B cell (primary cell): ENCODE data around the gene KCNK18. TPM values are rescaled to one million over a fixed set of nuclear protein-coding genes. Genes with fewer than 3 reads are reported as not detected.

Source experiments
- ATAC-seq: fragments of 200-7000 bp; cut with Tn5 transposase; one replicate; pipeline ENCODE4 v1.10.0; 2021; ENCODE audit warnings: low read depth, mild to moderate bottlenecking, moderate number of reproducible peaks, moderate library complexity
- CTCF ChIA-PET: fragments of 350-600 bp; sonication (Branson Sonifier 250); formaldehyde crosslinking; loops from one replicate; lab custom pipeline; 2021; ENCODE audit warnings: antibody characterized with exemption, inconsistent platforms; lab: Charles Lee
- POLR2A ChIA-PET: fragments of 350-600 bp; sonication (Branson Sonifier 250); formaldehyde crosslinking; loops from one replicate; lab custom pipeline; 2021; ENCODE audit warnings: antibody characterized with exemption; lab: Charles Lee
- DNase-seq: peaks from one replicate; pipeline ENCODE4 v3.0.0; 2013
- H2AFZ ChIP-seq: 2 replicates; pipeline ENCODE4 v1.6.1; 2012; ENCODE audit warnings: mild to moderate bottlenecking, low read depth, low read length; ENCODE audit not compliant: insufficient read depth, poor library complexity, severe bottlenecking
- H3K27ac ChIP-seq, 2 donors: 1 replicate in 1 of 2; 2 replicates in 1 of 2; pipeline ENCODE4 v1.5.1; 2012 to 2013; ENCODE audit warnings: low read length in 2 of 2, mild to moderate bottlenecking in 2 of 2, moderate library complexity in 1 of 2
- H3K27me3 ChIP-seq, 4 experiments: fragments of 200-600 bp in 1 of 4; sonication (generic) in 1 of 4; replicated peaks in 1 of 4; 1 replicate in 2 of 4; 2 replicates in 2 of 4; pipeline versions ENCODE4 v1.6.1 to v1.7.0; 2013 to 2016; ENCODE audit warnings: low read length in 3 of 4, mild to moderate bottlenecking in 2 of 4, mixed read lengths in 1 of 4, moderate library complexity in 1 of 4; ENCODE audit not compliant: insufficient read depth in 4 of 4, control insufficient read depth in 3 of 4; ENCODE audit errors: control extremely low read depth in 1 of 4
- H3K36me3 ChIP-seq, 2 experiments: replicated peaks in 1 of 2; 1 replicate in 1 of 2; 2 replicates in 1 of 2; pipeline versions ENCODE4 v1.6.1 to v1.7.1; 2013; ENCODE audit warnings: low read length in 1 of 2; ENCODE audit not compliant: insufficient read depth in 2 of 2, control insufficient read depth in 1 of 2; ENCODE audit errors: control extremely low read depth in 1 of 2, extremely low read depth in 1 of 2
- H3K4me1 ChIP-seq, 2 donors: fragments of 200-600 bp in 1 of 2; sonication (generic) in 1 of 2; 1 replicate in 1 of 2; 2 replicates in 1 of 2; pipeline versions ENCODE4 v1.5.1 to v1.6.1; 2013 to 2017; ENCODE audit warnings: low read length in 2 of 2; ENCODE audit not compliant: control insufficient read depth in 2 of 2, insufficient read depth in 2 of 2
- H3K4me2 ChIP-seq: replicated peaks from 2 replicates; pipeline ENCODE3; 2012; ENCODE audit warnings: mild to moderate bottlenecking, low read depth, low read length; ENCODE audit not compliant: poor library complexity, severe bottlenecking
- H3K4me3 ChIP-seq, 5 experiments: fragments of 200-600 bp in 1 of 5; sonication (generic) in 1 of 5; 1 replicate in 3 of 5; 2 replicates in 2 of 5; pipeline versions ENCODE4 v1.5.1 to v1.7.0; 2011 to 2016; ENCODE audit warnings: low read length in 4 of 5, mild to moderate bottlenecking in 4 of 5, low read depth in 2 of 5, control low read depth in 1 of 5, moderate library complexity in 1 of 5; ENCODE audit not compliant: insufficient read depth in 1 of 5; ENCODE audit errors: control extremely low read depth in 1 of 5, extremely low read depth in 1 of 5
- H3K79me2 ChIP-seq: fragments of 200-600 bp; sonication (generic); one replicate; pipeline ENCODE4 v1.6.0; 2016; ENCODE audit warnings: low read length; ENCODE audit not compliant: control insufficient read depth, insufficient read depth
- H3K9ac ChIP-seq: fragments of 200-600 bp; sonication (generic); 2 replicates; pipeline ENCODE4 v1.6.1; 2017; ENCODE audit warnings: mild to moderate bottlenecking, low read length, moderate library complexity
- H3K9me3 ChIP-seq, 3 donors: one replicate each; pipeline versions ENCODE4 v1.6.1 to v1.7.1; 2013; ENCODE audit warnings: low read length in 2 of 3; ENCODE audit not compliant: control insufficient read depth in 2 of 3, insufficient read depth in 1 of 3; ENCODE audit errors: control extremely low read depth in 1 of 3
- H4K20me1 ChIP-seq: 2 replicates; pipeline ENCODE4 v1.6.0; 2012; ENCODE audit warnings: mild to moderate bottlenecking, low read length; ENCODE audit not compliant: insufficient read depth, control insufficient read depth, poor library complexity, severe bottlenecking
- H3K27ac Mint-ChIP-seq: one replicate; pipeline ENCODE4 v1.8.0; 2021; ENCODE audit warnings: mixed read lengths
- H3K27me3 Mint-ChIP-seq: one replicate; pipeline ENCODE4 v1.8.0; 2021; ENCODE audit warnings: mixed read lengths
- H3K4me1 Mint-ChIP-seq: one replicate; pipeline ENCODE4 v1.8.0; 2021; ENCODE audit warnings: mixed read lengths
- H3K4me3 Mint-ChIP-seq: one replicate; pipeline ENCODE4 v1.8.0; 2021; ENCODE audit warnings: mixed read lengths
- H3K9me3 Mint-ChIP-seq: one replicate; pipeline ENCODE4 v1.8.0; 2022; ENCODE audit warnings: mixed read lengths; ENCODE audit not compliant: insufficient read depth
- EZH2 ChIP-seq: IDR thresholded peaks from 2 replicates; pipeline ENCODE4 v1.6.1; 2012; ENCODE audit warnings: borderline replicate concordance, low read depth, mild to moderate bottlenecking, moderate library complexity, low read length; ENCODE audit not compliant: insufficient read depth, poor library complexity, severe bottlenecking
- WGBS: methylation state at CpG from one replicate; pipeline ENCODE4 v1.1.5; 2013; ENCODE audit warnings: missing lambda C conversion rate; ENCODE audit not compliant: insufficient coverage; 5-methylcytosine and 5-hydroxymethylcytosine counted together
- intact Hi-C: fragments of 100-400 bp; cut with micrococcal nuclease; formaldehyde crosslinking; loops from one replicate; pipeline ENCODE4 v1.10.0; 2022
- polyA plus RNA-seq: library from polyadenylated mRNA; depleted of rRNA; stranded (reverse); fragments of >200 nt; gene quantifications from 2 replicates; pipeline ENCODE4 v1.2.3, GENCODE V29; 2012
- total RNA-seq, 2 donors: library from RNA; stranded (reverse); fragments of 120-200 nt in 1 of 2; gene quantifications; 1 replicate in 1 of 2; 2 replicates in 1 of 2; pipeline versions ENCODE4 v1.2.3 to v1.2.4, GENCODE V29; 2013 to 2022
- TF ChIP-seq, protein P1 (sequence below): fragments of 200-600 bp; IDR thresholded peaks from one replicate; pipeline ENCODE4 v1.8.0; 2022; ENCODE audit warnings: antibody characterized with exemption, mild to moderate bottlenecking

The KCNK18 gene
- total and polyA plus RNA-seq, 2 donors (not counting 1 experiment from before 2014, with no cell fraction given) = not detected

DNA sequence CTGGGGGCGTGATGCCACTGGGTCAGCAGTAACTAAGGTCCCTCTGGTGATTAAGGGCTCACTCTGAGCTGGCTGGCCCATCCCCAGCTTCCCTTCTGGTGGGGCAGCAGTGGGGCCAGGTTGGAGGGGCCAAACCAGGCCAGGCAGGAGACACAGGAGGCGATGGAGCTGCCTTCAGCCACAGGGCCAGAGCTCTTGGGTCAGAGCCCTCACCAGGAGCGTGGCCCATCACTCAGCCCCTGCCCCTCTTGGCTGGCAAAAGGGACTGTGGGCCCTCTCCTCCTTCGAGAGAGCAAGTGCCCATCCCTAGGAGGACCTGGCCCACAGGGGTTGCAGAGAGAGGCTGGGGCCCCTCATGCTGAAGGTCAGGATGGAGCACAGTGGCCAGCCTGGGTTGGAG is 4.5 kb downstream of the KCNK18 start:
- Histone ChIP-seq H3K4me3 (no peak overlapping the region), H3K4me1 (no peaks in the 10 kb centered on the region), H2AFZ (no peak overlapping the region), H3K27me3 (no peaks in the 10 kb centered on the region), H3K4me2 (no peak overlapping the region), H3K27ac (no peak overlapping the region), H3K9ac (no peak overlapping the region), H4K20me1 (no peaks in the 10 kb centered on the region), H3K9me3 (peaks cover 0 to 8% (median 0%) of the 10 kb centered on the region in 3 donors), H3K79me2 (no peaks in the 10 kb centered on the region), H3K36me3 (no peaks in the 10 kb centered on the region)
- intact Hi-C loops = no loop called here
- Mint-ChIP-seq H3K27ac (no peak overlapping the region), H3K4me3 (no peak overlapping the region), H3K27me3 (peaks cover 10% of the 10 kb centered on the region), H3K9me3 (peaks cover 3% of the 10 kb centered on the region), H3K4me1 (no peaks in the 10 kb centered on the region)
- TF ChIP-seq, protein P1, sequence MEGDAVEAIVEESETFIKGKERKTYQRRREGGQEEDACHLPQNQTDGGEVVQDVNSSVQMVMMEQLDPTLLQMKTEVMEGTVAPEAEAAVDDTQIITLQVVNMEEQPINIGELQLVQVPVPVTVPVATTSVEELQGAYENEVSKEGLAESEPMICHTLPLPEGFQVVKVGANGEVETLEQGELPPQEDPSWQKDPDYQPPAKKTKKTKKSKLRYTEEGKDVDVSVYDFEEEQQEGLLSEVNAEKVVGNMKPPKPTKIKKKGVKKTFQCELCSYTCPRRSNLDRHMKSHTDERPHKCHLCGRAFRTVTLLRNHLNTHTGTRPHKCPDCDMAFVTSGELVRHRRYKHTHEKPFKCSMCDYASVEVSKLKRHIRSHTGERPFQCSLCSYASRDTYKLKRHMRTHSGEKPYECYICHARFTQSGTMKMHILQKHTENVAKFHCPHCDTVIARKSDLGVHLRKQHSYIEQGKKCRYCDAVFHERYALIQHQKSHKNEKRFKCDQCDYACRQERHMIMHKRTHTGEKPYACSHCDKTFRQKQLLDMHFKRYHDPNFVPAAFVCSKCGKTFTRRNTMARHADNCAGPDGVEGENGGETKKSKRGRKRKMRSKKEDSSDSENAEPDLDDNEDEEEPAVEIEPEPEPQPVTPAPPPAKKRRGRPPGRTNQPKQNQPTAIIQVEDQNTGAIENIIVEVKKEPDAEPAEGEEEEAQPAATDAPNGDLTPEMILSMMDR = no peak
- TF ChIP-seq EZH2 = no peak
- ATAC-seq = no peak
- 54% methylated on average over 4 of the region's 4 CpGs for WGBS
- ChIA-PET CTCF (interaction anchor here (2.9 kb wide), 1 partner anchor 14 kb away, joined by 11 read pairs; no protein-coding TSS in a partner anchor), POLR2A (no interaction called here)
- DNase-seq = no peak

DNA sequence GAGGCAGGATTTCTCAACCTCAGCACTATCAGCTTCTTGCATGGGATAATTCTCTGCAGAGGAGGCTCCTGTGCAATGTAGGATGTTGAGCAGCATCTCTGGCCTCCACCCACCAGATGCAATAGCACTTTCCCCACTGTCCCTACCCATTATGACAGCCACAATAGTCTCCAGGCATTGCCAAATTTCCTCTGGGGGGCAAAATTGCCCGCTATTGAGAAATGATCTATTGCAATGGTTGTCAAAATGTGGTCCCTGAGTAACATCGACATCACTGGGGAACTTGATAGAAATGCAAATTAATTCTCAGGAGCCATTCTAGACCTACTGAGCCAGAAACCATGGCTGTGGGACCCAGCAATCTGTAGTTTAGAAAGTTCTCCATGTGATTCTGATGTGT is 7.0 kb downstream of the KCNK18 start:
- TF ChIP-seq, protein P1 = no peak
- TF ChIP-seq EZH2 = no peak
- 38% methylated on average over 2 of the region's 2 CpGs for WGBS
- Histone ChIP-seq H3K36me3 (no peaks in the 10 kb centered on the region), H3K4me1 (no peaks in the 10 kb centered on the region), H3K27ac (no peak overlapping the region), H3K4me2 (no peak overlapping the region), H2AFZ (no peak overlapping the region), H3K9ac (no peak overlapping the region), H3K4me3 (no peak overlapping the region), H3K79me2 (no peaks in the 10 kb centered on the region), H4K20me1 (no peaks in the 10 kb centered on the region), H3K9me3 (peaks cover 0 to 14% (median 0%) of the 10 kb centered on the region in 3 donors), H3K27me3 (no peaks in the 10 kb centered on the region)
- Mint-ChIP-seq H3K4me1 (no peaks in the 10 kb centered on the region), H3K27ac (no peak overlapping the region), H3K4me3 (no peak overlapping the region), H3K27me3 (peaks cover 15% of the 10 kb centered on the region), H3K9me3 (peaks cover 3% of the 10 kb centered on the region)
- CTCF ChIA-PET = interaction anchor here (2.8 kb wide), 1 partner anchor 12 kb away, joined by 11 read pairs; no protein-coding TSS in a partner anchor
- DNase-seq = no peak
- no peak for ATAC-seq
- intact Hi-C loops = no loop called here
- POLR2A ChIA-PET = no interaction called here
